GM12891 (cell line): ENCODE measurements around the gene COMT.

Experiments used
- POLR2A ChIP-seq: IDR thresholded peaks from 2 replicates; pipeline ENCODE4 v1.6.1; 2011; ENCODE audit warnings: low read depth, low read length, control low read depth
- POLR2AphosphoS5 ChIP-seq: IDR thresholded peaks from 2 replicates; pipeline ENCODE4 v1.6.1; 2011; ENCODE audit warnings: low read depth, low read length, control low read depth
- SPI1 ChIP-seq: IDR thresholded peaks from 2 replicates; pipeline ENCODE4 v1.6.1; 2011; ENCODE audit warnings: low read depth, low read length, control low read depth

DNA sequence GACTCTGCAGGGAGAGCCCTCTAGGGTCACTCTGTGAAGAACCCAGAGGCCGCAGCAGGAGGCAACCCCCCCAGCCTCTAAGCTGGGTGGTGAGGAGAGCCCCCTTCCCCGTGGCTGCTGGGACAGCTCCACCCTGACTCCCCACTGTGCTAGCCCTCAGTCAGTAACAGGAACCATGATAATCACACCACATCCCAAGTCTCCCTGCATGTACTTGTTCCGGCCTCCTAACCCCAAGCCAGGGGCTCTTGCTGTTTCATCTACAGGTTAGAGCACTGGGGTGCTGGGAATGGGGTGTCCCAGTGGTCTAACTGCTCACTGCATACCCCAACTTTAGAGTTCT, 48.1 kb downstream of the COMT start:
- TF ChIP-seq SPI1, result no peak
- TF ChIP-seq POLR2AphosphoS5, result no peak
- TF ChIP-seq POLR2A, result no peak
